ENCODE data around the gene PRLH. TPM values are rescaled to one million over a fixed set of nuclear protein-coding genes. Genes with fewer than 3 reads are reported as not detected.

PRLH gene
- total and polyA plus RNA-seq, 2 donors (not counting 3 experiments of a cell fraction or from before 2014, with no cell fraction given), result not detected

DNA sequence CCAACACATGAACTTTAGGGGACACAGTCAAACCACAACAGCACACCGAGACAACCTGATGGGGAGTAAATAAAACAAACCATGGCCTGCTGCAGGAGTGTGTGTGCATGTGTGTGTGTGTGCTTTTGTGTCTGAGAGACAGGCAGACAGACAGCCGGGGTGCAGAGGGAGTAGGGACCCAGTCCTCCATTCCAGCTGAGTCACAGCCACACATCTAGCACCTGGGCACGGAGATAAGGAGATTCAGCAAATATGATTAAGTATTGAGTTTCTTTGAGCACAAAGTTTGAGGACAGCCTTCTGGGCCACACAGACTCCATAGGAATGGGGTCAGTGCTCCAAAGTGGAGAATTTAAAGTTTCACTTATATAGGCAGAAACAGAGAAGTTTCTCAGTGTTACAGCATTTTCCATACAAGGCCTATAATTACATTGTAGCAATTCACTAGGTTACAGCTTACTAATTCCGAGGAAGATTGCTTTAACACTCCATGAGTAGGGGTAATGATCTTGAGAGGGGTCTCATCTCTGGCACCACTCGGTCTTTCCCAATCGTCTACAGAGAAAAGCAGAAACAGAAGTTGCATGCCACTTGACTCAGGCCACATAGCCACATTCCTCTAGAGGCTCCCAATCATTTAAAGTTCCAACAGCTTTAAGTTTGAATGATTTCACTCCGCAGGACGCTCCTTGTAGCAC lies 30.8 kb upstream of the PRLH start:
- TF ChIP-seq POLR2AphosphoS5 (IDR thresholded peaks at IDR 0.05; ENCODE audit: insufficient read depth, low read depth, low read length), result no peak
- no peak for TF ChIP-seq POLR2A (IDR thresholded peaks at IDR 0.05; ENCODE audit: low read depth, low read length)
- no peak for TF ChIP-seq MYC (IDR thresholded peaks at IDR 0.05; ENCODE audit: low read depth, low read length)
- no peak for TF ChIP-seq JUN (IDR thresholded peaks at IDR 0.05; ENCODE audit: borderline replicate concordance, insufficient read depth, insufficient read length, low read depth)
- no peak for TF ChIP-seq GATA2 (IDR thresholded peaks at IDR 0.05; ENCODE audit: insufficient read depth, insufficient read length, low read depth, low read length)
- TF ChIP-seq FOS (IDR thresholded peaks at IDR 0.05; ENCODE audit: borderline replicate concordance, insufficient read depth, low read length), result no peak
- TF ChIP-seq EZH2 (IDR thresholded peaks at IDR 0.05; ENCODE audit: borderline replicate concordance, low read depth, low read length, severe bottlenecking), result no peak
- TF ChIP-seq, protein P1, sequence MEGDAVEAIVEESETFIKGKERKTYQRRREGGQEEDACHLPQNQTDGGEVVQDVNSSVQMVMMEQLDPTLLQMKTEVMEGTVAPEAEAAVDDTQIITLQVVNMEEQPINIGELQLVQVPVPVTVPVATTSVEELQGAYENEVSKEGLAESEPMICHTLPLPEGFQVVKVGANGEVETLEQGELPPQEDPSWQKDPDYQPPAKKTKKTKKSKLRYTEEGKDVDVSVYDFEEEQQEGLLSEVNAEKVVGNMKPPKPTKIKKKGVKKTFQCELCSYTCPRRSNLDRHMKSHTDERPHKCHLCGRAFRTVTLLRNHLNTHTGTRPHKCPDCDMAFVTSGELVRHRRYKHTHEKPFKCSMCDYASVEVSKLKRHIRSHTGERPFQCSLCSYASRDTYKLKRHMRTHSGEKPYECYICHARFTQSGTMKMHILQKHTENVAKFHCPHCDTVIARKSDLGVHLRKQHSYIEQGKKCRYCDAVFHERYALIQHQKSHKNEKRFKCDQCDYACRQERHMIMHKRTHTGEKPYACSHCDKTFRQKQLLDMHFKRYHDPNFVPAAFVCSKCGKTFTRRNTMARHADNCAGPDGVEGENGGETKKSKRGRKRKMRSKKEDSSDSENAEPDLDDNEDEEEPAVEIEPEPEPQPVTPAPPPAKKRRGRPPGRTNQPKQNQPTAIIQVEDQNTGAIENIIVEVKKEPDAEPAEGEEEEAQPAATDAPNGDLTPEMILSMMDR (IDR thresholded peaks at IDR 0.05; ENCODE audit: extremely low read depth in 1 of 2, insufficient read depth in 1 of 2, low read depth in 1 of 2, low read length in 2 of 2), result no peak
- TF ChIP-seq, protein P2, sequence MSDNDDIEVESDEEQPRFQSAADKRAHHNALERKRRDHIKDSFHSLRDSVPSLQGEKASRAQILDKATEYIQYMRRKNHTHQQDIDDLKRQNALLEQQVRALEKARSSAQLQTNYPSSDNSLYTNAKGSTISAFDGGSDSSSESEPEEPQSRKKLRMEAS (IDR thresholded peaks at IDR 0.05; ENCODE audit: insufficient read depth, insufficient read length), result no peak
- dilution Hi-C loops (cut with MboI; ENCODE audit: extremely low pct_ligation_motif_present, low sequenced_read_pairs) (no loop called here), intact Hi-C loops (cut with micrococcal nuclease) (no loop called here)
- H3K36me3 ChIP-seq (ENCODE audit: control insufficient read depth in 2 of 2, extremely low read depth in 1 of 2, insufficient read depth in 2 of 2, low read length in 2 of 2), result no peaks in the 10 kb centered on the region
- ChIA-PET POLR2A (no interaction called here), CTCF (no interaction called here)
- H3K9ac ChIP-seq (replicated peaks; ENCODE audit: extremely low read depth, insufficient read depth, low read length), result no peak overlapping the region
- no peaks in the 10 kb centered on the region for H4K20me1 ChIP-seq (replicated peaks; ENCODE audit: control insufficient read depth, extremely low read depth, insufficient read depth, low read length)
- no TSS peak for BruUV-seq (replicated peaks)
- H2AFZ ChIP-seq (ENCODE audit: low read depth, low read length), result no peak overlapping the region
- no peak for DNase-seq (ENCODE audit: low read depth, low spot score)
- H3K4me1 ChIP-seq (ENCODE audit: control insufficient read depth, extremely low read depth, insufficient read depth, low read length), result peaks cover 2% of the 10 kb centered on the region
- no peaks in the 10 kb centered on the region for H3K9me3 ChIP-seq (replicated peaks; ENCODE audit: control insufficient read depth, insufficient read depth, low read length)
- no peak for FAIRE-seq
- H3K79me2 ChIP-seq (ENCODE audit: control insufficient read depth, insufficient read depth, low read length), result no peaks in the 10 kb centered on the region
- no peaks in the 10 kb centered on the region for H3K27me3 ChIP-seq (ENCODE audit: control insufficient read depth in 2 of 2, insufficient read depth in 2 of 2, low read length in 2 of 2)
- H3K9me1 ChIP-seq (replicated peaks; ENCODE audit: control insufficient read depth, extremely low read depth, insufficient read depth, low read length), result no peaks in the 10 kb centered on the region
- no peak overlapping the region for H3K4me3 ChIP-seq (replicated peaks in 1 of 3; ENCODE audit: insufficient read depth in 1 of 3, low read depth in 1 of 3, low read length in 3 of 3)
- H3K4me2 ChIP-seq (ENCODE audit: insufficient read depth, low read length), result no peak overlapping the region
- H3K27ac ChIP-seq (ENCODE audit: insufficient read depth, low read depth, low read length), result no peak overlapping the region

Data from endothelial cell of umbilical vein (primary cell).